HCT116 (cell line): ENCODE data around the gene SUDS3. TPM values are rescaled to one million over a fixed set of nuclear protein-coding genes. Genes with fewer than 3 reads are reported as not detected.

ENCODE experiments used
- ATAC-seq: fragments of 200-7000 bp; cut with Tn5 transposase; 2 replicates; pipeline ENCODE4 v1.9.1; 2020; ENCODE audit warnings: mild to moderate bottlenecking, moderate library complexity
- BruUV-seq: library from RNA; stranded (reverse); fragments of 400-500 nt; replicated peaks from 2 replicates; lab custom pipeline; 2021; lab: Mats Ljungman, UMichigan
- CTCF ChIA-PET: fragments of 300-600 bp; sonication (Branson Sonifier 250); formaldehyde crosslinking; loops from one replicate; lab custom pipeline; 2021; ENCODE audit warnings: antibody characterized with exemption; lab: Charles Lee
- POLR2A ChIA-PET: fragments of 300-600, 350-600 bp; sonication (Branson Sonifier 250); formaldehyde crosslinking; loops from one replicate; lab custom pipeline; 2021; ENCODE audit warnings: antibody characterized with exemption; lab: Charles Lee
- RAD21 ChIA-PET, 2 experiments: fragments of 300-600 bp; sonication (Branson Sonifier 250); formaldehyde crosslinking; loops; one replicate each; lab custom pipeline; 2023; ENCODE audit warnings: low total read pairs in 2 of 2; ENCODE audit not compliant: uncharacterized antibody in 2 of 2, unreplicated experiment in 2 of 2, low non-redundant PET in 1 of 2; lab: Charles Lee
- DNase-seq: peaks from one replicate; pipeline ENCODE4 v3.0.0-alpha.2; 2010; ENCODE audit warnings: low read depth, low spot score
- H2AFZ ChIP-seq: fragments of 200-600 bp; shearing (Covaris generic), sonication (generic); 2 replicates; pipeline ENCODE4 v1.6.1; 2017; ENCODE audit warnings: low read depth, mixed run types, mixed read lengths, antibody characterized with exemption, low read length; ENCODE audit not compliant: poor library complexity, severe bottlenecking
- H3K27ac ChIP-seq: 2 replicates; pipeline ENCODE4 v1.5.1; 2012; ENCODE audit warnings: low read depth, low read length
- H3K27me3 ChIP-seq: fragments of 200-600 bp; sonication (generic); 2 replicates; pipeline ENCODE4 v1.6.1; 2016; ENCODE audit warnings: mixed run types, low read length, mixed read lengths; ENCODE audit not compliant: insufficient read depth
- H3K36me3 ChIP-seq, 2 experiments: fragments of 200-500 bp in 1 of 2; fragments of 200-600 bp in 1 of 2; sonication (Bioruptor generic) in 1 of 2; sonication (generic) in 1 of 2; 2 replicates each; pipeline versions ENCODE4 v1.5.1 to v1.6.1; 2014 to 2016; ENCODE audit warnings: low read length in 2 of 2, inconsistent platforms in 1 of 2, mixed read lengths in 1 of 2, mixed run types in 1 of 2; ENCODE audit not compliant: insufficient read depth in 2 of 2, control insufficient read depth in 1 of 2
- H3K4me1 ChIP-seq, 2 experiments: fragments of 200-600 bp in 1 of 2; sonication (generic) in 1 of 2; 2 replicates each; pipeline versions ENCODE4 v1.5.1 to v1.6.1; 2012 to 2017; ENCODE audit warnings: low read length in 2 of 2, inconsistent platforms in 1 of 2, mild to moderate bottlenecking in 1 of 2, mixed read lengths in 1 of 2, mixed run types in 1 of 2, moderate library complexity in 1 of 2; ENCODE audit not compliant: insufficient read depth in 2 of 2, control insufficient read depth in 1 of 2
- H3K4me2 ChIP-seq: fragments of 200-600 bp; sonication (generic); 2 replicates; pipeline ENCODE4 v1.6.1; 2017; ENCODE audit warnings: mixed run types, low read length, mixed read lengths
- H3K4me3 ChIP-seq, 2 experiments: fragments of 200-600 bp in 1 of 2; sonication (generic) in 1 of 2; replicated peaks in 1 of 2; 2 replicates each; pipeline ENCODE4 v1.5.1; 2011 to 2016; ENCODE audit warnings: low read length in 2 of 2, control low read depth in 1 of 2, low read depth in 1 of 2, mild to moderate bottlenecking in 1 of 2, mixed read lengths in 1 of 2, mixed run types in 1 of 2
- H3K79me2 ChIP-seq: fragments of 200-600 bp; sonication (generic); 2 replicates; pipeline ENCODE4 v1.6.1; 2017; ENCODE audit warnings: mild to moderate bottlenecking, mixed run types, low read length, moderate library complexity, mixed read lengths; ENCODE audit not compliant: insufficient read depth
- H3K9ac ChIP-seq: fragments of 200-600 bp; sonication (generic); 2 replicates; pipeline ENCODE4 v1.6.1; 2016; ENCODE audit warnings: low read length, mixed read lengths
- H3K9me2 ChIP-seq: fragments of 200-600 bp; sonication (generic), shearing (Covaris generic); 2 replicates; pipeline ENCODE4 v1.6.1; 2017; ENCODE audit warnings: mixed run types, mild to moderate bottlenecking, moderate library complexity; ENCODE audit not compliant: insufficient read depth
- H3K9me3 ChIP-seq, 2 experiments: fragments of 200-500 bp in 1 of 2; fragments of 200-600 bp in 1 of 2; sonication (Bioruptor generic) in 1 of 2; sonication (generic) in 1 of 2; 2 replicates each; pipeline ENCODE4 v1.6.1; 2014 to 2017; ENCODE audit warnings: low read length in 2 of 2, mixed read lengths in 2 of 2, inconsistent platforms in 1 of 2, low read depth in 1 of 2, mild to moderate bottlenecking in 1 of 2, mixed run types in 1 of 2, moderate library complexity in 1 of 2; ENCODE audit not compliant: control insufficient read depth in 1 of 2, insufficient read depth in 1 of 2
- H4K20me1 ChIP-seq: fragments of 200-600 bp; sonication (generic), shearing (Covaris generic); 2 replicates; pipeline ENCODE4 v1.6.1; 2017; ENCODE audit warnings: mixed run types, mild to moderate bottlenecking, moderate library complexity; ENCODE audit not compliant: insufficient read depth
- CTCF ChIP-seq, 3 experiments: fragments of 200-600 bp in 1 of 3; sonication (generic) in 1 of 3; IDR thresholded peaks in 2 of 3; conservative IDR thresholded peaks in 1 of 3; 2 replicates each; pipeline ENCODE4 v1.5.1; 2012 to 2017; ENCODE audit warnings: low read depth in 2 of 3, low read length in 2 of 3, antibody characterized with exemption in 1 of 3, borderline replicate concordance in 1 of 3, control low read depth in 1 of 3, mild to moderate bottlenecking in 1 of 3, mixed read lengths in 1 of 3, mixed run types in 1 of 3, moderate library complexity in 1 of 3; ENCODE audit not compliant: insufficient read depth in 1 of 3
- RAD21 ChIP-seq: IDR thresholded peaks from 2 replicates; pipeline ENCODE4 v1.6.1; 2012; ENCODE audit warnings: low read depth, mild to moderate bottlenecking
- REST ChIP-seq: IDR thresholded peaks from 2 replicates; pipeline ENCODE4 v1.6.1; 2012; ENCODE audit warnings: low read depth
- SRF ChIP-seq: IDR thresholded peaks from 2 replicates; pipeline ENCODE4 v1.6.1; 2012; ENCODE audit warnings: low read depth
- intact Hi-C: fragments of 100-400 bp; cut with micrococcal nuclease; formaldehyde crosslinking; loops from 2 replicates; pipeline ENCODE4 v1.10.0; 2022
- total RNA-seq: library from RNA; stranded (reverse); gene quantifications from one replicate; pipeline ENCODE4 v1.2.1, GENCODE V29; 2021; ENCODE audit not compliant: unreplicated experiment

SUDS3 gene
- total RNA-seq, 1 experiment from 2014 or later, result 32.3 TPM

- H3K79me2 ChIP-seq, result no peaks in the 10 kb centered on the region
- intact Hi-C loops, result loop anchor here (1.0 kb wide), 2 partner anchors 186 to 601 kb away; no protein-coding TSS in a partner anchor
- POLR2A ChIA-PET, result interaction anchor here (0.6 kb wide), 1 partner anchor 15 kb away, joined by 3 read pairs; no protein-coding TSS in a partner anchor
- RAD21 ChIA-PET, result no interaction called here
- no peaks in the 10 kb centered on the region for H4K20me1 ChIP-seq
- no TSS peak for BruUV-seq
- no peaks in the 10 kb centered on the region for H3K9me2 ChIP-seq
- no peak overlapping the region for H3K9ac ChIP-seq
- CTCF ChIA-PET, result interaction anchor here (0.6 kb wide), 1 partner anchor 1766 kb away, joined by 6 read pairs; no protein-coding TSS in a partner anchor
- no peaks in the 10 kb centered on the region for H3K4me1 ChIP-seq
- no peaks in the 10 kb centered on the region for H3K36me3 ChIP-seq
- H3K4me3 ChIP-seq, result no peak overlapping the region
- no peak overlapping the region for H2AFZ ChIP-seq
- H3K4me2 ChIP-seq, result no peak overlapping the region
- DNase-seq, result peak; percentile 12
- H3K27me3 ChIP-seq, result peaks cover 50% of the 10 kb centered on the region
- peak; percentile 86 for ATAC-seq
- H3K27ac ChIP-seq, result no peak overlapping the region
- H3K9me3 ChIP-seq, result no peaks in the 10 kb centered on the region
- peak; percentile 45 to 65 (median 65); a peak in 5 of 6 replicates for TF ChIP-seq CTCF (IDR thresholded peaks at IDR 0.05 in 2 of 3, conservative IDR thresholded peaks at IDR 0.05 in 1 of 3; ENCODE audit: borderline replicate concordance in 1 of 3, insufficient read depth in 1 of 3, low read depth in 2 of 3, low read length in 2 of 3)
- TF ChIP-seq REST, result no peak
- TF ChIP-seq SRF, result peak; percentile 66; the same call in 1 of the 2 replicates
- TF ChIP-seq RAD21, result peak; percentile 74
Measured at GRCh38 chr12:118436002-118436730, 59.8 kb downstream of the SUDS3 start.
